Activated CD4-positive, alpha-beta T cell treated with anti-CD3 and anti-CD28 coated beads, Interleukin-2, amount 50 U/mL, for 24 hours (primary cell): ENCODE measurements around the gene IL15.
"Not testable (repeated sequence)": the region's sequence is repeated elsewhere in the genome, so short reads cannot be mapped to it uniquely, and the experiment has no call there.

Experiments used
- DNase-seq, 2 donors: peaks; one replicate each; pipeline ENCODE4 v3.0.0-alpha.2; 2020; ENCODE audit warnings: low read depth in 1 of 2, low spot score in 1 of 2

IL15 gene

GRCh38 chr4:141636082-141636770 is at the start of gene IL15:
IL15 (plus strand) TSS chr4:141636583; CDS start chr4:141719465, 82,882 bp downstream.
- DNase-seq = peak; percentile 32 to 60

GRCh38 chr4:141587897-141588296 is 48.5 kb upstream of the IL15 start:
- DNase-seq = no peak

GRCh38 chr4:141595531-141595930 is 40.9 kb upstream of the IL15 start:
- no peak for DNase-seq

DNA sequence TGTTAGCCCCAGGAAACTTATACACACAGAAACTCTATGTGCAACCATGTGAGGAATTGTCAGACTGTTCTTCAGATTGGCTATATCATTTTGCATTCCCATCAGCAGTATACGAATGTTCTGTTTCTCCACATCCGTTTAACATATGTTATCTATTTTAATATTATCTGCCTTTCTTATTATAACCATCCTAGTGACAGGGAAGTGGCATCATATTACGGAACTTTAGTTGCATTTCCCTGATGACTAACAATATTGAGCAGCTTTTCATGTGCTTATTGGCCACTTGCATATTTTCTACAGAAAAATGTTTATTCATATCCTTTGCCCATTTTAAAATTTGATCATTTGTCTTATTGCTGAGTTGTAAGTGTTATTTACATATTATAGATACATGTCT is 36.5 kb upstream of the IL15 start:
- no peak for DNase-seq

- not testable (repeated sequence) for DNase-seq
Measured at GRCh38 chr4:141604683-141605082, 31.7 kb upstream of the IL15 start.

DNA sequence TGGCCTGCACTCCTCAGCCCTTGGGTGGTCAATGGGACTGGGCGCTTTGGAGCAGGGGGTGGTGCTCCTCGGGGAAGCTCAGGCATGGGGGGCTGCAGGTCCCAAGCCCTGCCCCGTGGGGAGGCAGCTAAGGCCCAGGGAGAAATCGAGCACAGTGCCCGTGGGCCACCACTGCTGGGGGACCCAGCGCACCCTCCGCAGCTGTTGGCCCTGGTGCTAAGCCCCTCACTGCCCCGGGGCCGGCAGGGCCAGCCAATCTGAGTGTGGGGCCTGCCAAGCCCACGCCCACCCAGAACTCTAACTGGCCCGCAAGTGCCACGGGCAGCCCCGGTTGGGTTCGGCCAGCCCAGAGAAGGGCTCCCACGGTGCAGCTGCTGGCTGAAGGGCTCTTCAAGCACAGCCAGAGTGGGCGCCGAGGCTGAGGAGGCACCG is 30.9 kb upstream of the IL15 start:
- DNase-seq = no peak

DNA sequence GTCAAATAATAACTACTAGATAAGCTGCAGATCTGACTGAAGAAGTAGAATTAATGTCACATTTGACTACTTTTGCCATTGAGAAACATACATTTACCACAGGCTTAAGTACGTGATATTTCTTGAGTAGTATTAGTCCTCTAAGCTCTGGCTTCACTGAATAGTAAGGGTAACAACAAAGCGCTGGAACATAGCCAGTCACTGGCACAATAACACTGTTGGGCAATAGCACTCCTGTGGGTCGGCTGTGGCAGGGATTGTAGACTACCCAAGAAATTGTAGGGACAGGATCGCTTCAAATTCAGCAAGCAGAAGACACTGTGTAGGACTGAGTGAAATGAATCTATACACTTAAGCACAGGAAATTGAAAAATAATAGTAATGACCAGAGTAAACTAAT is 27.1 kb upstream of the IL15 start:
- no peak for DNase-seq

GRCh38 chr4:141610365-141610764 is 26.0 kb upstream of the IL15 start:
- no peak for DNase-seq

DNA sequence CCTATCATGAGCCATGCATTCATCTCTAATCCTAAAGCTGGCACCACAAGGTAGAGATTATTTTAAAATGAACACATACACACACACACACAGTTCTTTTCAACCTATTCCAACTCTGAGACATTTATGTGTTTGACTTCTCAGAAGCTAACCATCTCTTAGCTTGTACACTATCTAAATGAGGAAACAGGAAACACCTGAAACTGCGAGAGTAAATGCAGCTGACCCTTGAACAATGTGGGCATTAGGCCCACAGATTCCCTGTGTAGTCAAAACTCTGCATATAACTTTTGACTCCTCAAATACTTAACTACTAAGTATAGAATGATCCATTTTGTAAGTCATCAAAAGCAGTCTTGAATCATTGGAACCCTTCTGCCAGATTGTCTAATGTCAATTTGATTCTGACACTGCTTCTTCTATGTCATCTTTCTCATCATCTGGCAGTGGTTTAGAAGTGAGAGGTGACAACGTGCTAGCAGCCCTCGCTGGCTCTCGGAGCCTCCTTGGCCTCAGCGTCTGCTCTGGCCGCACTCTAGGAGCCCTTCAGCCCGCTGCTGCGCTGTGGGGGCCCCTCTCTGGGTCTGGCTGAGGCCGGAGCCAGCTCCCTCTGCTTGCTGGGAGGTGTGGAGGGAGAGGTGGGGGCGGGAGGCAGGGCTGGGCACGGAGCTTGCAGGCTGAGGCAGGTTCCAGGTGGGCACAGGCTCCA is 21.4 kb upstream of the IL15 start:
- DNase-seq = no peak

GRCh38 chr4:141615587-141615918 is 20.8 kb upstream of the IL15 start:
- DNase-seq = not testable (repeated sequence)

- no peak for DNase-seq
Measured at GRCh38 chr4:141620715-141621114, 15.7 kb upstream of the IL15 start.

DNA sequence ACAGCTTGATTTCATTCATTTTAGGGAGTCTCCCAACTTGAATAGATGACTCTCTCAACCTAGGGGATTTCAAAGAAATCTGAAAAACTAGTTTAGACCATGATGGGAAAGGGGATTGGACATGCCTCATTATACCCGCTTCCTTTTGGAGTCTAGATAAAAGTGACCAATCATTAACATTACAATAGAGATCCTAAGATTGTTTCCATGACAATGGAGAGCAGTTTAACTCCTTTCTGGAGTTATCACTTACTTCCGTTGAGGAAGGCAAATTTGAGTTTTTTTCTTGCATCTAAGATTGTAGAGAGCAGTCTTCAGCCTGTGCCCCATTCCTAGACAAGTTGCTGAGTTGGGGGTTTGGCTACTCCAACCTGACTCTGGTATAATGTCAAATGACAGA is 11.4 kb upstream of the IL15 start:
- no peak for DNase-seq

DNA sequence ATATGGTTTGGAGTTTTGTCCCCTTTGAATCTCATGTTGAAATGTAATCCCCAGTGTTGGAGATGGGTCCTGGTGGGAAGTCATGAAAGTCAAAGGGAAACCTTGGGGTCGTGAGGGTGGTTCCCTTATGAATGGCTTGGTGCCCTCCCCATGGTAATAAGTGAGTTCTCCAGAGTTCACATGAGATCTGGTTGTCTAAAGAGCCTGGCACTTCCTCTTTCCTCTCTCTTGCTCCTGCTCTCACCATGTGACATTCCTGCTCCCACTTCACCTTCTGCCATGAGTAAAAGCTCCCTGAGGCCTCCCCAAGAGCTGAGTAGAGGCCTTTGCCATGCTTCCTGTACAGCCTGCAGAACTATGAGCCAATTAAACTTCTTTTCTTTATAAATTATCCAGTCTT is 5.5 kb upstream of the IL15 start:
- no peak for DNase-seq

DNA sequence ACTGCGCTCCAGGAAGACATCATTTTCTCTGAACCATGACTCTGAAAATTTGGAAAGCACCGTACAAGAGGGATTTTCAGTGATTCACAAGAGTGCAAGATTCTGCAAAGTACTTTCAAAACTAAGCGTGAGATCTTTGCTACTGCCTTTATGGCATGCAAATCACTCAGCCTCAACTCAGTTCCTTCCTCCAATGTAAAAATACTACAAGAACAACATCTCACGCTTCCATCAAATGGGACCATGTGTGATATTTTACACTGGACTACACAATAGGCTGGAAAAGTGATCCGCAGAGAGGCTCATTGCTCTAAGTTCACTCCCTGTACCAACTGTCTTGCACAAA is 674 bp upstream of the IL15 start:
- DNase-seq = no peak

DNA sequence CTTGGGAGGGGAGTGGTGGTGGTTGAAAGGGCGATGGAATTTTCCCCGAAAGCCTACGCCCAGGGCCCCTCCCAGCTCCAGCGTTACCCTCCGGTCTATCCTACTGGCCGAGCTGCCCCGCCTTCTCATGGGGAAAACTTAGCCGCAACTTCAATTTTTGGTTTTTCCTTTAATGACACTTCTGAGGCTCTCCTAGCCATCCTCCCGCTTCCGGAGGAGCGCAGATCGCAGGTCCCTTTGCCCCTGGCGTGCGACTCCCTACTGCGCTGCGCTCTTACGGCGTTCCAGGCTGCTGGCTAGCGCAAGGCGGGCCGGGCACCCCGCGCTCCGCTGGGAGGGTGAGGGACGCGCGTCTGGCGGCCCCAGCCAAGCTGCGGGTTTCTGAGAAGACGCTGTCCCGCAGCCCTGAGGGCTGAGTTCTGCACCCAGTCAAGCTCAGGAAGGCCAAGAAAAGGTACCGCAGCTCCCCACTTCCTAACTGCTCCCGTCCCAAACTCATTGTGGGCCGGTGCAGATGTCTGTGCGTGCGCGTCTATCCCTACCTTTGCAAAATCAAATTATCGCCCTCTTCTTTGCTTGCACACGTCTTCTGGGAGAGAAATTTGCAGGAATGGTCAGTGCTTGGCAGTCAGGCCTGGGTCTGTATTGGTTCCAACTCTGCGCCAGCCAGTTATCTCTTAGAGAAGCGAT is 533 bp downstream of the IL15 start:
- peak in 1 of 2 donors; percentile 1 for DNase-seq

- DNase-seq = no peak
Measured at GRCh38 chr4:141637565-141637964, 1.2 kb downstream of the IL15 start.

- DNase-seq = no peak
Measured at GRCh38 chr4:141638230-141638629, 1.8 kb downstream of the IL15 start.

DNA sequence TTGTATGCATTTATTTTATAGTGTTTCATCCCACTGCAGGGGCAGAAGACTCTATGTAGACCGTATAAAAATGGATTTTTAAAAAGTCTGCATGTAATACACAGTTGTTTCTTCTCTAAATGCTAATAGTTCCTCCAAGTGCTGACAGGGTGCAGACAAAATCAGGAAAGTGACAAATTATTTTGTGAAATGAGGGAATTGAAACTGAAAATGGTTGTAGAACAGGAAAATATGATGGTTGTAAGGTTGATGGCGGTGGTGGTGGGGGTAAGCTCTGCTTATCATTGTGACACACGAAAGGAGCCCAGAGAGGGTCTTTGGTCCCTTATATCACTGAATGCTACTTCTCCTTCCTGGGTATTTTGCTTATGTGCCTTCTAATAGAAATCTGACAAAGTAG is 4.3 kb downstream of the IL15 start:
- DNase-seq = no peak

- DNase-seq = no peak
Measured at GRCh38 chr4:141642063-141642462, 5.7 kb downstream of the IL15 start.

DNA sequence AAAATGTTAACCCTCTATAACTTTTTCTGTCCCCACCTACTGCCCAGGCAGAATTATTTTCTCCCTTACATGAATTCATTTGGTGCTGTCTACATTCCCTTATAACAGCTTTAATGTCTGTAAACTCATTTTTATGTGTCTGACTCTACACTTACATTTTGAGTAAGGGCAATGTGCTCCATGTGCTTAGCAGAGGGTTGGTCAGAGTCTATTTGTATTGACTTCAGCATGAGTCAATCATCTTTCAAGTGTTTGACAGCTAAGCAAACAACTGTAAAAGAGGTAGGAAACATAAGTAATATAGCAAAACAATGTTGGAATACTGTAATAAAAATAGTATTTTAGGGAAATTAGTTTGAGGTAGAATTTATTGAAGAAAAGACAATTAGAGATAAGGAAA is 6.3 kb downstream of the IL15 start:
- DNase-seq = no peak

- no peak for DNase-seq
Measured at GRCh38 chr4:141643557-141643956, 7.2 kb downstream of the IL15 start.

- DNase-seq = no peak
Measured at GRCh38 chr4:141645611-141646340, 9.4 kb downstream of the IL15 start.
